Measurements from ENCODE around the gene PGPEP1. TPM values are rescaled to one million over a fixed set of nuclear protein-coding genes. Genes with fewer than 3 reads are reported as not detected.

Gene PGPEP1
- total RNA-seq, 8 experiments from 2014 or later, result 8.2 to 42.8 (median 17.1) TPM

- 60 to 100% (median 82%) methylated on average over 1 to 15 of the region's 18 CpGs; no CpG with 5 or more reads in 5 of the 10 experiments for WGBS, 10 experiments
- no peak overlapping the region for H3K4me3 ChIP-seq
- peak in 2 of 8 experiments; percentile 47 to 50 for ATAC-seq (replicated peaks in 6 of 8)
- in situ Hi-C loops (cut with MboI; ENCODE audit: low pct_unique_long_range_greater_than_20kb in 2 of 9, low sequenced_read_pairs in 9 of 9, unreplicated experiment in 9 of 9), result no loop called here
- no peak overlapping the region for H3K27ac ChIP-seq
- peaks cover 25 to 26% of the 10 kb centered on the region in 2 donors for H3K4me1 ChIP-seq (replicated peaks in 1 of 2)
Observed at GRCh38 chr19:18300930-18301717, 39.3 kb upstream of the PGPEP1 start.

- 57 to 100% (median 91%) methylated on average over 1 to 4 of the region's 4 CpGs; no CpG with 5 or more reads in 2 of the 10 experiments for WGBS, 10 experiments
- Histone ChIP-seq H3K4me3 (no peak overlapping the region), H3K4me1 (replicated peaks in 1 of 2) (peaks cover 26 to 28% of the 10 kb centered on the region in 2 donors), H3K27ac (no peak overlapping the region)
- in situ Hi-C loops (cut with MboI; ENCODE audit: low pct_unique_long_range_greater_than_20kb in 2 of 9, low sequenced_read_pairs in 9 of 9, unreplicated experiment in 9 of 9), result no loop called here
- ATAC-seq (replicated peaks in 6 of 8), result no peak
Observed at GRCh38 chr19:18301718-18302111, 38.7 kb upstream of the PGPEP1 start.

GRCh38 chr19:18304208-18304457, 36.3 kb upstream of the PGPEP1 start:
- 0 to 20% methylated on average over 1 to 2 of the region's 2 CpGs; no CpG with 5 or more reads in 8 of the 10 experiments for WGBS, 10 experiments
- in situ Hi-C loops (cut with MboI; ENCODE audit: low pct_unique_long_range_greater_than_20kb in 2 of 9, low sequenced_read_pairs in 9 of 9, unreplicated experiment in 9 of 9), result no loop called here
- Histone ChIP-seq H3K4me3 (peak overlapping the region in 1 of 5 donors; percentile 29), H3K4me1 (replicated peaks in 1 of 2) (peaks cover 26 to 28% of the 10 kb centered on the region in 2 donors), H3K27ac (peak overlapping the region; percentile 87 to 91)
- ATAC-seq (replicated peaks in 6 of 8), result peak in 5 of 8 experiments; percentile 46 to 55 (median 54)

- H3K4me1 ChIP-seq (replicated peaks in 1 of 2), result peaks cover 26 to 28% of the 10 kb centered on the region in 2 donors
- peak overlapping the region; percentile 87 to 91 for H3K27ac ChIP-seq
- in situ Hi-C loops (cut with MboI; ENCODE audit: low pct_unique_long_range_greater_than_20kb in 2 of 9, low sequenced_read_pairs in 9 of 9, unreplicated experiment in 9 of 9), result no loop called here
Observed at GRCh38 chr19:18304458-18305310, 35.7 kb upstream of the PGPEP1 start.

GRCh38 chr19:18306209-18306887, 34.0 kb upstream of the PGPEP1 start:
- H3K4me1 ChIP-seq (replicated peaks in 1 of 2), result peaks cover 29 to 34% of the 10 kb centered on the region in 2 donors
- ATAC-seq (replicated peaks in 6 of 8), result no peak
- H3K27ac ChIP-seq, result no peak overlapping the region
- WGBS, 10 experiments, result 75 to 100% (median 90%) methylated on average over 4 to 10 of the region's 26 CpGs; no CpG with 5 or more reads in 2 of the 10 experiments
- no peak overlapping the region for H3K4me3 ChIP-seq
- in situ Hi-C loops (cut with MboI; ENCODE audit: low pct_unique_long_range_greater_than_20kb in 2 of 9, low sequenced_read_pairs in 9 of 9, unreplicated experiment in 9 of 9), result no loop called here

More at GRCh38 chr19:18304458-18305310, 35.7 kb upstream of the PGPEP1 start:
- peak; percentile 69 to 97 (median 92) for ATAC-seq (replicated peaks in 6 of 8)
- WGBS, 10 experiments, result 0 to 20% (median 10%) methylated on average over 1 to 6 of the region's 29 CpGs; no CpG with 5 or more reads in 5 of the 10 experiments
- peak overlapping the region in 3 of 5 donors; percentile 12 to 29 (median 16) for H3K4me3 ChIP-seq

- Histone ChIP-seq H3K4me1 (replicated peaks in 1 of 2) (peaks cover 34 to 39% of the 10 kb centered on the region in 2 donors), H3K27ac (no peak overlapping the region), H3K4me3 (no peak overlapping the region)
- 10 to 100% (median 80%) methylated on average over 1 to 12 of the region's 14 CpGs; no CpG with 5 or more reads in 1 of the 10 experiments for WGBS, 10 experiments
- peak in 1 of 8 experiments; percentile 39 for ATAC-seq (replicated peaks in 6 of 8)
- in situ Hi-C loops (cut with MboI; ENCODE audit: low pct_unique_long_range_greater_than_20kb in 2 of 9, low sequenced_read_pairs in 9 of 9, unreplicated experiment in 9 of 9), result no loop called here
Observed at GRCh38 chr19:18306888-18307260, 33.5 kb upstream of the PGPEP1 start.

GRCh38 chr19:18307271-18307681, 33.1 kb upstream of the PGPEP1 start:
- Histone ChIP-seq H3K4me3 (no peak overlapping the region), H3K27ac (no peak overlapping the region), H3K4me1 (replicated peaks in 1 of 2) (peaks cover 37 to 43% of the 10 kb centered on the region in 2 donors)
- in situ Hi-C loops (cut with MboI; ENCODE audit: low pct_unique_long_range_greater_than_20kb in 2 of 9, low sequenced_read_pairs in 9 of 9, unreplicated experiment in 9 of 9), result no loop called here
- ATAC-seq (replicated peaks in 6 of 8), result no peak
- 17 to 100% (median 85%) methylated on average over 1 to 4 of the region's 19 CpGs; no CpG with 5 or more reads in 3 of the 10 experiments for WGBS, 10 experiments

GRCh38 chr19:18308051-18308947, 32.1 kb upstream of the PGPEP1 start:
- Histone ChIP-seq H3K4me3 (no peak overlapping the region), H3K27ac (no peak overlapping the region), H3K4me1 (replicated peaks in 1 of 2) (peaks cover 37 to 45% of the 10 kb centered on the region in 2 donors)
- 74 to 100% (median 96%) methylated on average over 3 to 11 of the region's 20 CpGs; no CpG with 5 or more reads in 5 of the 10 experiments for WGBS, 10 experiments
- in situ Hi-C loops (cut with MboI; ENCODE audit: low pct_unique_long_range_greater_than_20kb in 2 of 9, low sequenced_read_pairs in 9 of 9, unreplicated experiment in 9 of 9), result no loop called here
- no peak for ATAC-seq (replicated peaks in 6 of 8)

- no peak overlapping the region for H3K27ac ChIP-seq
- no peak for ATAC-seq (replicated peaks in 6 of 8)
Observed at GRCh38 chr19:18308948-18309325, 31.5 kb upstream of the PGPEP1 start.

GRCh38 chr19:18309525-18310064, 30.8 kb upstream of the PGPEP1 start:
- 67 to 100% (median 98%) methylated on average over 1 to 5 of the region's 33 CpGs; no CpG with 5 or more reads in 6 of the 10 experiments for WGBS, 10 experiments
- Histone ChIP-seq H3K4me1 (replicated peaks in 1 of 2) (peaks cover 25 to 32% of the 10 kb centered on the region in 2 donors), H3K4me3 (no peak overlapping the region), H3K27ac (no peak overlapping the region)
- ATAC-seq (replicated peaks in 6 of 8), result no peak
- in situ Hi-C loops (cut with MboI; ENCODE audit: low pct_unique_long_range_greater_than_20kb in 2 of 9, low sequenced_read_pairs in 9 of 9, unreplicated experiment in 9 of 9), result no loop called here

More at GRCh38 chr19:18308948-18309325, 31.5 kb upstream of the PGPEP1 start:
- in situ Hi-C loops (cut with MboI; ENCODE audit: low pct_unique_long_range_greater_than_20kb in 2 of 9, low sequenced_read_pairs in 9 of 9, unreplicated experiment in 9 of 9), result no loop called here
- WGBS, 10 experiments, result 80% methylated on average over 1 of the region's 7 CpGs; no CpG with 5 or more reads in 9 of the 10 experiments
- peaks cover 32 to 38% of the 10 kb centered on the region in 2 donors for H3K4me1 ChIP-seq (replicated peaks in 1 of 2)
- no peak overlapping the region for H3K4me3 ChIP-seq

- ATAC-seq (replicated peaks in 6 of 8), result peak in 2 of 8 experiments; percentile 46 to 47
- no peak overlapping the region for H3K4me3 ChIP-seq
- 20 to 100% (median 96%) methylated on average over 1 to 9 of the region's 23 CpGs; no CpG with 5 or more reads in 5 of the 10 experiments for WGBS, 10 experiments
- peaks cover 18 to 25% of the 10 kb centered on the region in 2 donors for H3K4me1 ChIP-seq (replicated peaks in 1 of 2)
- peak overlapping the region in 1 of 2 donors; percentile 83 for H3K27ac ChIP-seq
- in situ Hi-C loops (cut with MboI; ENCODE audit: low pct_unique_long_range_greater_than_20kb in 2 of 9, low sequenced_read_pairs in 9 of 9, unreplicated experiment in 9 of 9), result no loop called here
Observed at GRCh38 chr19:18310118-18310909, 30.1 kb upstream of the PGPEP1 start.

Measured in motor neuron (in vitro differentiated cells).